Measurements from ENCODE around the gene GTF2A1L.

Gene GTF2A1L

GRCh38 chr2:48715956-48716355 lies 98.3 kb downstream of the GTF2A1L start:
- Histone ChIP-seq H3K9ac (ENCODE audit: low read length) (no peak overlapping the region), H3F3A (ENCODE audit: insufficient read depth, low read length) (no peaks in the 10 kb centered on the region), H3K9me3 (ENCODE audit: low read length) (no peaks in the 10 kb centered on the region), H4K20me1 (ENCODE audit: insufficient read depth, low read length) (no peaks in the 10 kb centered on the region), H3K27me3 (ENCODE audit: insufficient read depth, low read length) (no peaks in the 10 kb centered on the region), H3K27ac (ENCODE audit: low read depth, low read length, poor library complexity, severe bottlenecking) (no peak overlapping the region), H3K4me2 (ENCODE audit: low read length) (no peak overlapping the region), H3K79me2 (ENCODE audit: insufficient read depth, low read length) (no peaks in the 10 kb centered on the region), H3K4me1 (ENCODE audit: insufficient read depth, low read length, severe bottlenecking) (no peaks in the 10 kb centered on the region), H3K4me3 (ENCODE audit: low read depth, low read length, poor library complexity, severe bottlenecking) (no peak overlapping the region), H3K36me3 (ENCODE audit: insufficient read depth, low read length) (no peaks in the 10 kb centered on the region), H3K9me2 (ENCODE audit: low read depth, low read length) (no peaks in the 10 kb centered on the region), H2AFZ (ENCODE audit: low read length) (no peak overlapping the region)
- TF ChIP-seq EZH2 (IDR thresholded peaks at IDR 0.05; ENCODE audit: borderline replicate concordance, low read length) (no peak), CTCF (IDR thresholded peaks at IDR 0.05; ENCODE audit: low read length) (no peak)

GRCh38 chr2:48717846-48718245 lies 100.2 kb downstream of the GTF2A1L start:
- TF ChIP-seq EZH2 (IDR thresholded peaks at IDR 0.05; ENCODE audit: borderline replicate concordance, low read length) (no peak), CTCF (IDR thresholded peaks at IDR 0.05; ENCODE audit: low read length) (no peak)
- H3K9me2 ChIP-seq (ENCODE audit: low read depth, low read length), result no peaks in the 10 kb centered on the region
- H3K4me3 ChIP-seq (ENCODE audit: low read depth, low read length, poor library complexity, severe bottlenecking), result no peak overlapping the region
- H3K27ac ChIP-seq (ENCODE audit: low read depth, low read length, poor library complexity, severe bottlenecking), result no peak overlapping the region
- H3K79me2 ChIP-seq (ENCODE audit: insufficient read depth, low read length), result no peaks in the 10 kb centered on the region
- H3K9me3 ChIP-seq (ENCODE audit: low read length), result no peaks in the 10 kb centered on the region
- no peak overlapping the region for H2AFZ ChIP-seq (ENCODE audit: low read length)
- H3K9ac ChIP-seq (ENCODE audit: low read length), result no peak overlapping the region
- no peaks in the 10 kb centered on the region for H4K20me1 ChIP-seq (ENCODE audit: insufficient read depth, low read length)
- no peaks in the 10 kb centered on the region for H3K27me3 ChIP-seq (ENCODE audit: insufficient read depth, low read length)
- no peak overlapping the region for H3K4me2 ChIP-seq (ENCODE audit: low read length)
- H3K4me1 ChIP-seq (ENCODE audit: insufficient read depth, low read length, severe bottlenecking), result no peaks in the 10 kb centered on the region
- H3F3A ChIP-seq (ENCODE audit: insufficient read depth, low read length), result no peaks in the 10 kb centered on the region
- H3K36me3 ChIP-seq (ENCODE audit: insufficient read depth, low read length), result no peaks in the 10 kb centered on the region

- Histone ChIP-seq H3K4me2 (ENCODE audit: low read length) (no peak overlapping the region), H3K9ac (ENCODE audit: low read length) (no peak overlapping the region), H3K27ac (ENCODE audit: low read depth, low read length, poor library complexity, severe bottlenecking) (no peak overlapping the region), H3K36me3 (ENCODE audit: insufficient read depth, low read length) (no peaks in the 10 kb centered on the region), H3K27me3 (ENCODE audit: insufficient read depth, low read length) (no peaks in the 10 kb centered on the region), H3F3A (ENCODE audit: insufficient read depth, low read length) (no peaks in the 10 kb centered on the region), H3K4me3 (ENCODE audit: low read depth, low read length, poor library complexity, severe bottlenecking) (no peak overlapping the region), H3K79me2 (ENCODE audit: insufficient read depth, low read length) (no peaks in the 10 kb centered on the region), H3K4me1 (ENCODE audit: insufficient read depth, low read length, severe bottlenecking) (no peaks in the 10 kb centered on the region), H2AFZ (ENCODE audit: low read length) (no peak overlapping the region), H3K9me3 (ENCODE audit: low read length) (no peaks in the 10 kb centered on the region), H4K20me1 (ENCODE audit: insufficient read depth, low read length) (no peaks in the 10 kb centered on the region), H3K9me2 (ENCODE audit: low read depth, low read length) (no peaks in the 10 kb centered on the region)
- TF ChIP-seq EZH2 (IDR thresholded peaks at IDR 0.05; ENCODE audit: borderline replicate concordance, low read length) (no peak), CTCF (IDR thresholded peaks at IDR 0.05; ENCODE audit: low read length) (no peak)
Measured at GRCh38 chr2:48719480-48720177, 102.0 kb downstream of the GTF2A1L start.
